CD4-positive, alpha-beta T cell treated with Interleukin-6 for 4 hours (primary cell): ENCODE data around the gene MAPKAPK2.

Source experiments
- DNase-seq: peaks from one replicate; pipeline ENCODE4 v3.0.0-alpha.2; 2020; ENCODE audit warnings: mixed read lengths

MAPKAPK2 gene

DNA sequence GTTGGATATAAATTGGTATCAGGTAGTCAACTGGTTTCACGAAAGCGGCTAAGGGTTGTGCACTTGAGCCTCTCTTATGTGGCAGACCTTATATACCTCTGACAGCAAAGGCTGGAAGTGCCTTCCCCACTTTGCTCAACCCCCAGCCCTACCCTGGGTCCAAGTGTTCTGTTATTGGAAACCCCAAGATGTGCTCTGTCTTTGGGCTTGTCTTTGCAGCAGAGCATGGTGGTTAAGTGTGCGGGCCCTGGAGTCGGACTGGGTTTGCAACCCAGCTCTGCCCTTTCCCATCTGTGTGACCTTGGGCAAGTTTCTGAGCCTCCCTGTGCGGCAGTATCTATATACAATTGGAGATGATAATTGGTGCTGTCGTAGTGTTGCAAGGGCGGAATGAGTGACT lies 98.8 kb downstream of the MAPKAPK2 start:
- no peak for DNase-seq
